ENCODE measurements around the gene GPD1. TPM values are rescaled to one million over a fixed set of nuclear protein-coding genes. Genes with fewer than 3 reads are reported as not detected.
A peak's percentile ranks its signal among the peaks of the same experiment; 100 is the strongest.

GPD1 gene
- total and polyA plus RNA-seq, 9 of the 15 experiments (the other 6 are each of a cell fraction or from before 2014, with no cell fraction given) = 0.13 to 1.00 (median 0.55) TPM

GRCh38 chr12:50070314-50071060, 33.3 kb upstream of the GPD1 start (continued):
- no peak for TF ChIP-seq ARID3B (CRISPR knock-in tag; IDR thresholded peaks at IDR 0.05; ENCODE audit: borderline replicate concordance)
- no peak; the same call in 1 of the 2 replicates for TF ChIP-seq ZBTB2 (IDR thresholded peaks at IDR 0.05)
- TF ChIP-seq STAT5B (CRISPR knock-in tag; IDR thresholded peaks at IDR 0.05) = no peak
- TF ChIP-seq HSF4 (CRISPR knock-in tag; IDR thresholded peaks at IDR 0.05; ENCODE audit: borderline replicate concordance) = no peak
- no peak for TF ChIP-seq FOXO4 (CRISPR knock-in tag; IDR thresholded peaks at IDR 0.05)
- TF ChIP-seq POLR2AphosphoS5 (IDR thresholded peaks at IDR 0.05; ENCODE audit: control insufficient read depth, insufficient read depth, low read depth, low read length) = no peak
- peak; percentile 9; the same call in 1 of the 2 replicates for TF ChIP-seq OTX1 (CRISPR knock-in tag; IDR thresholded peaks at IDR 0.05)
- no peak for TF ChIP-seq NR0B1 (IDR thresholded peaks at IDR 0.05; ENCODE audit: partially characterized antibody)
- TF ChIP-seq MTA2 (IDR thresholded peaks at IDR 0.05; ENCODE audit: low read depth) = no peak
- peak; percentile 60; the same call in 1 of the 2 replicates for TF ChIP-seq E2F5 (CRISPR knock-in tag; IDR thresholded peaks at IDR 0.05)
- TF ChIP-seq CREB3 (tag; conservative IDR thresholded peaks at IDR 0.05; ENCODE audit: low read depth) = no peak
- TF ChIP-seq NUFIP1 (IDR thresholded peaks at IDR 0.05; ENCODE audit: partially characterized antibody) = no peak
- TF ChIP-seq SIRT6 (IDR thresholded peaks at IDR 0.05; ENCODE audit: low read depth, low read length) = no peak
- TF ChIP-seq NCOA6 (IDR thresholded peaks at IDR 0.05) = no peak
- no peak for TF ChIP-seq ZNF146 (CRISPR knock-in tag; IDR thresholded peaks at IDR 0.05; ENCODE audit: unreplicated experiment)
- no peak; the same call in 1 of the 2 replicates for TF ChIP-seq TEAD4 (IDR thresholded peaks at IDR 0.05; ENCODE audit: low read length)
- 0 out of 2 replicates have a peak, but pooled peaks have one; percentile 59 for TF ChIP-seq TEAD4 (CRISPR knock-in tag; IDR thresholded peaks at IDR 0.05; ENCODE audit: borderline replicate concordance)
